Keratinocyte (primary cell): ENCODE data around the gene FRAS1.

Source experiments
- EZH2 ChIP-seq: IDR thresholded peaks from one replicate; pipeline ENCODE4 v1.6.1; 2012; ENCODE audit warnings: inconsistent platforms, mild to moderate bottlenecking, low read length, moderate library complexity
- TF ChIP-seq, protein P1 (sequence below), 3 experiments: IDR thresholded peaks in 1 of 3; conservative IDR thresholded peaks in 1 of 3; optimal IDR thresholded peaks in 1 of 3; 2 replicates in 2 of 3; 3 replicates in 1 of 3; pipeline versions ENCODE3 to v1.5.1; 2011; ENCODE audit warnings: low read length in 3 of 3, mild to moderate bottlenecking in 3 of 3, moderate library complexity in 2 of 3, control low read depth in 1 of 3, inconsistent platforms in 1 of 3; ENCODE audit not compliant: insufficient read depth in 2 of 3; ENCODE audit errors: extremely low read depth in 1 of 3

DNA sequence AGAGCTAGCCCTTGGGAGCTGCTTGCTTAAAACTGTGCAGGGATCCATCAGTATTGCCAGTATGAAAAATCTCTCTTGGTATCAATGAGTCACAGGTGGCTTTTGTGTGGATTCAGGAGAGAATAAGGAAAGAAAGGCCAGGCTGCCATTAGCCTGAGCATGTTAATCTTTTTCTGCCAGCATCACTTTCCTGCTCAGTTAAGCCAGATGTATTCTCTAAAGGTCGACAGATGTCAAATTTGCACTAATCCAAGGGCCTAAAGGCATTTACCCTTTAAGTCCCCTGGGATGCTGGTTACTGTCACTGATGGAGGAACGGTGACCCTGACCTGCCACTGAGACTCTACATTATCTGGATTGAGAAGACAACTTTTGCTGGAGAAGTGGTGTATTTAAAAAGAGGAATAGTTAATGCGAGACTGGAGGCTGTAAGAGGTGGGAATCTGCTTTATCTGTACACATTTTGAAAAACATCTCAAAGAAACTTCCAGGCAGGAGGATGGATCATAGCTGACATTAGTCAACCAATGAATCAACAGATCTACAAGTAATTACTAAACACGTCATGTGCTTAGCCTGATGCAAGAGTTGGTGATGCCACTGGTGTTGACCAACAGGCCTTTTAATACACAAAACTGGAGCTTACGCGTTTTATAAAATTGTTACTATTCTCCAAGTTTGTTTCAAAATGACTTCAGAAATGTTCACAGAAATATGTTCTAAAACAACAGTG is 253.1 kb downstream of the FRAS1 start:
- TF ChIP-seq, protein P1, sequence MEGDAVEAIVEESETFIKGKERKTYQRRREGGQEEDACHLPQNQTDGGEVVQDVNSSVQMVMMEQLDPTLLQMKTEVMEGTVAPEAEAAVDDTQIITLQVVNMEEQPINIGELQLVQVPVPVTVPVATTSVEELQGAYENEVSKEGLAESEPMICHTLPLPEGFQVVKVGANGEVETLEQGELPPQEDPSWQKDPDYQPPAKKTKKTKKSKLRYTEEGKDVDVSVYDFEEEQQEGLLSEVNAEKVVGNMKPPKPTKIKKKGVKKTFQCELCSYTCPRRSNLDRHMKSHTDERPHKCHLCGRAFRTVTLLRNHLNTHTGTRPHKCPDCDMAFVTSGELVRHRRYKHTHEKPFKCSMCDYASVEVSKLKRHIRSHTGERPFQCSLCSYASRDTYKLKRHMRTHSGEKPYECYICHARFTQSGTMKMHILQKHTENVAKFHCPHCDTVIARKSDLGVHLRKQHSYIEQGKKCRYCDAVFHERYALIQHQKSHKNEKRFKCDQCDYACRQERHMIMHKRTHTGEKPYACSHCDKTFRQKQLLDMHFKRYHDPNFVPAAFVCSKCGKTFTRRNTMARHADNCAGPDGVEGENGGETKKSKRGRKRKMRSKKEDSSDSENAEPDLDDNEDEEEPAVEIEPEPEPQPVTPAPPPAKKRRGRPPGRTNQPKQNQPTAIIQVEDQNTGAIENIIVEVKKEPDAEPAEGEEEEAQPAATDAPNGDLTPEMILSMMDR (optimal IDR thresholded peaks at IDR 0.05 in 1 of 3, IDR thresholded peaks at IDR 0.05 in 1 of 3, conservative IDR thresholded peaks at IDR 0.05 in 1 of 3; ENCODE audit: extremely low read depth in 1 of 3, insufficient read depth in 2 of 3, low read length in 3 of 3), result no peak
- TF ChIP-seq EZH2, result no peak
